Dermis microvascular lymphatic vessel endothelial cell (primary cell): Measurements from ENCODE around the gene DDX4. TPM values are rescaled to one million over a fixed set of nuclear protein-coding genes. Genes with fewer than 3 reads are reported as not detected.

Experiments used
- DNase-seq, 2 donors: peaks; one replicate each; pipeline versions ENCODE4 v3.0.0 to v3.0.0-alpha.2; 2010; ENCODE audit warnings: low read depth in 2 of 2
- total RNA-seq: library from RNA; depleted of rRNA; stranded (reverse); fragments of >200 nt; gene quantifications from 2 replicates; pipeline ENCODE4 v1.2.1, GENCODE V29; 2014

DDX4 gene
- total RNA-seq, 1 donor from 2014 or later = not detected

DNA sequence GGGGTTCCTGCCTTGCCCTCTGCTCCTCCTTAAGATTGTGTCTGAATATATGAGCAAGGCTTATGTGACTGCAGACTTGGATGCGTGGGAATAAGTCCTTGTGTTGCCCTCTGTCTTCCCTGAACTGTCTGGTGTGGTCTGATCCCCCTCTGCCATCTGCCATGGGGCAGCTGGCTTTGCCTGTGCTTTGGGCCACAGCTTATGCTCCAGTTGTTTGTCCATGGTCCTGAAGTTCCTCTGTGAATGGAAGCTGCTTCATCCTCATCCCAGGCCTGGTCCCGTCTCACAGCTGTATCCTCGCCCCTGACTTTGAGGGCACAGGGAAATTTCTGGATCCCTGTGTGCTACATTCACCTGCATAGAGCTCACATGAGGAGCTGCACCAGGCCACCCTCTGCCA, 128.0 kb downstream of the DDX4 start:
- peak in 1 of 2 donors; percentile 40 for DNase-seq

DNA sequence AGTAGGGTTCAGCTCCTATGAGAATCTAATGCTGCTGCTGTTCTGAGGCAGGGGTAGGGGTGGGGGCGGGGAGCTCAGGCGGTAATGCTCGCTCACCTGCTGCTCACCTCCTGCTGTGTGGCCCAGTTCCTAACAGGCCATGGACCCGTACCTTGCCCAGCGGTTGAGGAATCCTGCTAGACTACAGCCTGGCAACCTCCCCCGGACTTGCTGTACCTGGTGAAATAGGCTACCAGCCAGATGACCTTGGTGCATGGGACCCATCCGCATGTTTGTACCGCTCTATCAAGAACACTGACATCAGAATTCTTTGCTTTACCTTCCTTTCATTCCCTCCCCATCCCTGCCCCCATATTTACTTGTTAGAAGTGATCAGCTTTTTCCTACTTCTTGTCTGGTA, 128.6 kb downstream of the DDX4 start:
- no peak for DNase-seq

Other genes starting within 250 kb of the DDX4 start
- 181 and 391 TPM in 2 replicates for gene PLPP1, start 203.1 kb upstream of the DDX4 start, total RNA-seq
- 36.2 and 40.7 TPM in 2 replicates for gene SLC38A9, start 25.7 kb upstream of the DDX4 start, total RNA-seq
- 0.38 and 0.51 TPM in 2 replicates for gene IL31RA, start 113.3 kb downstream of the DDX4 start, total RNA-seq